A673 (cell line): Measurements from ENCODE around the gene DIP2C. TPM values are rescaled to one million over a fixed set of nuclear protein-coding genes. Genes with fewer than 3 reads are reported as not detected.

ENCODE experiments used
- BruUV-seq: library from RNA; stranded (reverse); fragments of 400-500 nt; replicated peaks from 2 replicates; lab custom pipeline; 2021; lab: Mats Ljungman, UMichigan
- CTCF ChIA-PET: fragments of 300-600 bp; sonication (Branson Sonifier 250); formaldehyde crosslinking; loops from one replicate; lab custom pipeline; 2022; ENCODE audit warnings: antibody characterized with exemption; lab: Charles Lee
- POLR2A ChIA-PET: fragments of 300-600 bp; sonication (Branson Sonifier 250); formaldehyde crosslinking; loops from one replicate; lab custom pipeline; 2022; ENCODE audit warnings: antibody characterized with exemption; ENCODE audit not compliant: low non-redundant PET; lab: Charles Lee
- DNase-seq: peaks from one replicate; pipeline ENCODE4 v3.0.0-alpha.2; 2015; ENCODE audit warnings: low spot score
- H3K27ac ChIP-seq: fragments of 200-600 bp; sonication (generic); 2 replicates; pipeline ENCODE4 v1.5.1; 2016; ENCODE audit warnings: mixed run types, low read depth, mild to moderate bottlenecking, mixed read lengths, antibody characterized with exemption, low read length; ENCODE audit not compliant: poor library complexity, severe bottlenecking
- H3K27me3 ChIP-seq: fragments of 200-600 bp; sonication (generic); replicated peaks from 2 replicates; pipeline ENCODE4 v1.6.1; 2017; ENCODE audit warnings: mixed run types, low read depth, mild to moderate bottlenecking, mixed read lengths, antibody characterized with exemption, low read length; ENCODE audit not compliant: insufficient read depth, poor library complexity
- H3K36me3 ChIP-seq: fragments of 200-600 bp; sonication (generic); 2 replicates; pipeline ENCODE4 v1.6.1; 2016; ENCODE audit warnings: mixed run types, mild to moderate bottlenecking, mixed read lengths, antibody characterized with exemption, low read length; ENCODE audit not compliant: insufficient read depth, poor library complexity, severe bottlenecking
- H3K4me1 ChIP-seq: fragments of 200-600 bp; sonication (generic); 2 replicates; pipeline ENCODE4 v1.6.1; 2017; ENCODE audit warnings: mixed run types, mild to moderate bottlenecking, mixed read lengths, antibody characterized with exemption, low read length; ENCODE audit not compliant: insufficient read depth, poor library complexity, severe bottlenecking
- H3K4me3 ChIP-seq: fragments of 200-600 bp; sonication (generic); 2 replicates; pipeline ENCODE4 v1.5.1; 2016; ENCODE audit warnings: low read depth, mixed run types, mild to moderate bottlenecking, mixed read lengths, low read length; ENCODE audit not compliant: poor library complexity, severe bottlenecking
- H3K9me3 ChIP-seq: fragments of 200-600 bp; sonication (generic); 2 replicates; pipeline ENCODE4 v1.6.1; 2016; ENCODE audit warnings: mixed run types, low read depth, mild to moderate bottlenecking, mixed read lengths, antibody characterized with exemption, low read length; ENCODE audit not compliant: poor library complexity, severe bottlenecking
- CTCF ChIP-seq: fragments of 300-800, 200-600 bp; sonication (generic); conservative IDR thresholded peaks from 2 replicates; pipeline ENCODE4 v1.5.1; 2017; ENCODE audit warnings: low read depth, mild to moderate bottlenecking, antibody characterized with exemption, low read length, moderate library complexity, mixed read lengths
- EZH2 ChIP-seq: fragments of 200-600 bp; sonication (generic); IDR thresholded peaks from 2 replicates; pipeline ENCODE4 v1.6.1; 2017; ENCODE audit warnings: borderline replicate concordance, low read depth, mild to moderate bottlenecking, mixed read lengths, antibody characterized with exemption, low read length; ENCODE audit not compliant: poor library complexity, severe bottlenecking
- intact Hi-C: fragments of 100-400 bp; cut with micrococcal nuclease; formaldehyde crosslinking; loops from one replicate; pipeline ENCODE4 v1.10.0; 2022; ENCODE audit not compliant: unreplicated experiment
- total RNA-seq: library from RNA; stranded (reverse); gene quantifications from 2 replicates; pipeline ENCODE4 v1.2.3, GENCODE V29; 2021

DIP2C gene
- total RNA-seq, 1 experiment from 2014 or later, result 13.2 TPM

GRCh38 chr10:508726-509125, 180.7 kb downstream of the DIP2C start:
- Histone ChIP-seq H3K9me3 (no peaks in the 10 kb centered on the region), H3K4me3 (no peak overlapping the region), H3K36me3 (no peaks in the 10 kb centered on the region), H3K4me1 (peaks cover 5% of the 10 kb centered on the region), H3K27ac (no peak overlapping the region), H3K27me3 (no peaks in the 10 kb centered on the region)
- intact Hi-C loops, result no loop called here
- BruUV-seq, result no TSS peak
- CTCF ChIA-PET, result no interaction called here
- POLR2A ChIA-PET, result no interaction called here
- no peak for TF ChIP-seq CTCF
- no peak for TF ChIP-seq EZH2
- no peak for DNase-seq

GRCh38 chr10:507908-508444, 181.5 kb downstream of the DIP2C start:
- Histone ChIP-seq H3K4me3 (no peak overlapping the region), H3K9me3 (no peaks in the 10 kb centered on the region), H3K27ac (no peak overlapping the region), H3K4me1 (peaks cover 5% of the 10 kb centered on the region), H3K36me3 (no peaks in the 10 kb centered on the region), H3K27me3 (no peaks in the 10 kb centered on the region)
- intact Hi-C loops, result no loop called here
- ChIA-PET POLR2A (no interaction called here), CTCF (no interaction called here)
- TF ChIP-seq EZH2, result no peak
- no peak for TF ChIP-seq CTCF
- DNase-seq, result no peak
- no TSS peak for BruUV-seq

GRCh38 chr10:507355-507699, 182.1 kb downstream of the DIP2C start:
- no peak overlapping the region for H3K4me3 ChIP-seq
- CTCF ChIA-PET, result no interaction called here

More at GRCh38 chr10:507355-507699, 182.1 kb downstream of the DIP2C start:
- no peak overlapping the region for H3K27ac ChIP-seq
- peaks cover 5% of the 10 kb centered on the region for H3K4me1 ChIP-seq
- BruUV-seq, result no TSS peak
- POLR2A ChIA-PET, result no interaction called here
- no peaks in the 10 kb centered on the region for H3K36me3 ChIP-seq
- intact Hi-C loops, result no loop called here
- TF ChIP-seq EZH2 (no peak), CTCF (no peak)
- DNase-seq, result no peak
- no peaks in the 10 kb centered on the region for H3K27me3 ChIP-seq
- no peaks in the 10 kb centered on the region for H3K9me3 ChIP-seq
